ENCODE measurements around the gene TPST2. TPM values are rescaled to one million over a fixed set of nuclear protein-coding genes. Genes with fewer than 3 reads are reported as not detected.
A peak's percentile ranks its signal among the peaks of the same experiment; 100 is the strongest.

TPST2 gene
- total RNA-seq, 4 donors from 2014 or later = 39.1 to 83.4 (median 60.6) TPM

- DNase-seq (ENCODE audit: low spot score in 2 of 2) = no peak
- H3K4me1 ChIP-seq = peaks cover 0 to 3% (median 0%) of the 10 kb centered on the region in 4 donors
- H3K27me3 ChIP-seq = peaks cover 0 to 24% of the 10 kb centered on the region in 2 donors
- H3K27ac ChIP-seq = no peak overlapping the region
- no peaks in the 10 kb centered on the region for H3K9me3 ChIP-seq
- TF ChIP-seq POLR2A (IDR thresholded peaks at IDR 0.05) = no peak
- no peak for TF ChIP-seq CTCF (IDR thresholded peaks at IDR 0.05)
- TF ChIP-seq EP300 (IDR thresholded peaks at IDR 0.05) = no peak
- no peaks in the 10 kb centered on the region for H3K36me3 ChIP-seq
- no peak overlapping the region for H3K4me3 ChIP-seq
- WGBS, 2 donors = 77 to 86% methylated on average over 2 of the region's 2 CpGs
Observed at GRCh38 chr22:26610996-26611395, 21.1 kb upstream of the TPST2 start.

- no peak for TF ChIP-seq CTCF (IDR thresholded peaks at IDR 0.05)
- no peak for TF ChIP-seq POLR2A (IDR thresholded peaks at IDR 0.05)
- TF ChIP-seq EP300 (IDR thresholded peaks at IDR 0.05) = peak in 1 of 2 donors; percentile 30
- H3K27ac ChIP-seq = no peak overlapping the region
- peaks cover 0 to 23% of the 10 kb centered on the region in 2 donors for H3K27me3 ChIP-seq
- no peak overlapping the region for H3K4me3 ChIP-seq
- 64% methylated on average over 12 of the region's 12 CpGs for WGBS, 2 donors
- H3K9me3 ChIP-seq = no peaks in the 10 kb centered on the region
- no peaks in the 10 kb centered on the region for H3K36me3 ChIP-seq
- H3K4me1 ChIP-seq = peaks cover 0 to 3% (median 0%) of the 10 kb centered on the region in 4 donors
- DNase-seq (ENCODE audit: low spot score in 2 of 2) = no peak
Observed at GRCh38 chr22:26610072-26610958, 20.4 kb upstream of the TPST2 start.

- no peak overlapping the region for H3K4me3 ChIP-seq
- peaks cover 0 to 19% of the 10 kb centered on the region in 2 donors for H3K27me3 ChIP-seq
- TF ChIP-seq POLR2A (IDR thresholded peaks at IDR 0.05) (no peak), EP300 (IDR thresholded peaks at IDR 0.05) (no peak), CTCF (IDR thresholded peaks at IDR 0.05) (no peak)
- DNase-seq (ENCODE audit: low spot score in 2 of 2) = no peak
- no peaks in the 10 kb centered on the region for H3K4me1 ChIP-seq
- no peak overlapping the region for H3K27ac ChIP-seq
- H3K36me3 ChIP-seq = no peaks in the 10 kb centered on the region
- WGBS, 2 donors = 86 to 90% methylated on average over 2 of the region's 2 CpGs
- no peaks in the 10 kb centered on the region for H3K9me3 ChIP-seq
Observed at GRCh38 chr22:26609287-26609686, 19.4 kb upstream of the TPST2 start.

- TF ChIP-seq EP300 (IDR thresholded peaks at IDR 0.05) (no peak), CTCF (IDR thresholded peaks at IDR 0.05) (no peak), POLR2A (IDR thresholded peaks at IDR 0.05) (no peak)
Observed at GRCh38 chr22:26608129-26608528, 18.2 kb upstream of the TPST2 start.

GRCh38 chr22:26606611-26607010 is 16.7 kb upstream of the TPST2 start:
- DNase-seq (ENCODE audit: low spot score in 2 of 2) = no peak
- no peaks in the 10 kb centered on the region for H3K27me3 ChIP-seq
- H3K9me3 ChIP-seq = no peaks in the 10 kb centered on the region
- no peak overlapping the region for H3K4me3 ChIP-seq
- 88 to 91% methylated on average over 4 of the region's 4 CpGs for WGBS, 2 donors
- no peaks in the 10 kb centered on the region for H3K36me3 ChIP-seq
- no peak overlapping the region for H3K27ac ChIP-seq
- TF ChIP-seq CTCF (IDR thresholded peaks at IDR 0.05) (no peak), POLR2A (IDR thresholded peaks at IDR 0.05) (no peak), EP300 (IDR thresholded peaks at IDR 0.05) (no peak)
- H3K4me1 ChIP-seq = no peaks in the 10 kb centered on the region

More at GRCh38 chr22:26608129-26608528, 18.2 kb upstream of the TPST2 start:
- Histone ChIP-seq H3K4me3 (no peak overlapping the region), H3K4me1 (no peaks in the 10 kb centered on the region), H3K27me3 (peaks cover 0 to 9% of the 10 kb centered on the region in 2 donors), H3K9me3 (no peaks in the 10 kb centered on the region), H3K36me3 (no peaks in the 10 kb centered on the region), H3K27ac (no peak overlapping the region)
- DNase-seq (ENCODE audit: low spot score in 2 of 2) = no peak
- WGBS, 2 donors = 20 to 25% methylated on average over 2 of the region's 2 CpGs

Data from tibial nerve (tissue), 4 donors.